ENCODE measurements around the gene ACVR1.
A peak's percentile ranks its signal among the peaks of the same experiment; 100 is the strongest.

Gene ACVR1

DNA sequence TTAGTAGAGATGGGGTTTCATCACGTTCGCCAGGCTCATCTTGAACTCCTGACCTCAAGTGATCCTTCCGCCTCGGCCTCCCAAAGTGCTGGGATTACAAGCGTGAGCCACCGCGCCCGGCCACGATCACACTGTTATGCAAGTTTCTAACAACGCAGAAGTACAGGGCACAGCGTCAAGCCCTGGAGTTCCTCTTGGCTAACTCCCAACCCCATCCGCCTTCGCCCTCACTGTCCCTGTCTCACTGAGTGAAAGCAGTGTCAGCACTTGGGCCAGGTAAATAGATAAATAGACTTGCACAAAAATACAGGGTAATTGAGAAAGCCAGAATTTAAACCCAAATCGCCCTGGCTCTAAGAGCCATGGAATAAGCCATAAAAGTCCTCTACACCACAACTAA lies 111.7 kb downstream of the ACVR1 start:
- Histone ChIP-seq H3K9ac (ENCODE audit: low read depth, low read length) (no peak overlapping the region), H3K4me3 (ENCODE audit: low read depth in 1 of 2, low read length in 2 of 2) (no peak overlapping the region), H3K4me2 (ENCODE audit: insufficient read depth, low read length) (no peak overlapping the region), H4K20me1 (ENCODE audit: insufficient read depth, low read length) (no peaks in the 10 kb centered on the region), H3K4me1 (ENCODE audit: insufficient read depth, low read length) (no peaks in the 10 kb centered on the region), H3K79me2 (ENCODE audit: insufficient read depth, low read length) (no peaks in the 10 kb centered on the region), H3K27me3 (ENCODE audit: insufficient read depth, low read length, poor library complexity) (peaks cover 8% of the 10 kb centered on the region), H3K27ac (ENCODE audit: low read length) (no peak overlapping the region), H3K9me3 (ENCODE audit: insufficient read depth, low read length, severe bottlenecking) (no peaks in the 10 kb centered on the region), H3K36me3 (ENCODE audit: insufficient read depth, low read length) (no peaks in the 10 kb centered on the region), H2AFZ (ENCODE audit: low read depth, low read length) (no peak overlapping the region)
- DNase-seq (no peak), ATAC-seq (ENCODE audit: insufficient read depth, low read depth) (no peak)
- TF ChIP-seq, protein P1, sequence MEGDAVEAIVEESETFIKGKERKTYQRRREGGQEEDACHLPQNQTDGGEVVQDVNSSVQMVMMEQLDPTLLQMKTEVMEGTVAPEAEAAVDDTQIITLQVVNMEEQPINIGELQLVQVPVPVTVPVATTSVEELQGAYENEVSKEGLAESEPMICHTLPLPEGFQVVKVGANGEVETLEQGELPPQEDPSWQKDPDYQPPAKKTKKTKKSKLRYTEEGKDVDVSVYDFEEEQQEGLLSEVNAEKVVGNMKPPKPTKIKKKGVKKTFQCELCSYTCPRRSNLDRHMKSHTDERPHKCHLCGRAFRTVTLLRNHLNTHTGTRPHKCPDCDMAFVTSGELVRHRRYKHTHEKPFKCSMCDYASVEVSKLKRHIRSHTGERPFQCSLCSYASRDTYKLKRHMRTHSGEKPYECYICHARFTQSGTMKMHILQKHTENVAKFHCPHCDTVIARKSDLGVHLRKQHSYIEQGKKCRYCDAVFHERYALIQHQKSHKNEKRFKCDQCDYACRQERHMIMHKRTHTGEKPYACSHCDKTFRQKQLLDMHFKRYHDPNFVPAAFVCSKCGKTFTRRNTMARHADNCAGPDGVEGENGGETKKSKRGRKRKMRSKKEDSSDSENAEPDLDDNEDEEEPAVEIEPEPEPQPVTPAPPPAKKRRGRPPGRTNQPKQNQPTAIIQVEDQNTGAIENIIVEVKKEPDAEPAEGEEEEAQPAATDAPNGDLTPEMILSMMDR (IDR thresholded peaks at IDR 0.05; ENCODE audit: borderline replicate concordance, extremely low read depth, low read length, poor library complexity, severe bottlenecking), result no peak
- no peak for TF ChIP-seq EZH2 (IDR thresholded peaks at IDR 0.05; ENCODE audit: borderline replicate concordance, low read depth, low read length, severe bottlenecking)

GRCh38 chr2:157761520-157761919 lies 114.6 kb downstream of the ACVR1 start:
- TF ChIP-seq, protein P1 (IDR thresholded peaks at IDR 0.05; ENCODE audit: borderline replicate concordance, extremely low read depth, low read length, poor library complexity, severe bottlenecking), result no peak
- no peak for TF ChIP-seq EZH2 (IDR thresholded peaks at IDR 0.05; ENCODE audit: borderline replicate concordance, low read depth, low read length, severe bottlenecking)
- H3K36me3 ChIP-seq (ENCODE audit: insufficient read depth, low read length), result no peaks in the 10 kb centered on the region
- H3K9me3 ChIP-seq (ENCODE audit: insufficient read depth, low read length, severe bottlenecking), result peaks cover 3% of the 10 kb centered on the region
- DNase-seq, result no peak
- no peak overlapping the region for H2AFZ ChIP-seq (ENCODE audit: low read depth, low read length)
- no peak overlapping the region for H3K4me2 ChIP-seq (ENCODE audit: insufficient read depth, low read length)
- no peak overlapping the region for H3K9ac ChIP-seq (ENCODE audit: low read depth, low read length)
- H3K27me3 ChIP-seq (ENCODE audit: insufficient read depth, low read length, poor library complexity), result no peaks in the 10 kb centered on the region
- no peak overlapping the region for H3K27ac ChIP-seq (ENCODE audit: low read length)
- H4K20me1 ChIP-seq (ENCODE audit: insufficient read depth, low read length), result no peaks in the 10 kb centered on the region
- no peak overlapping the region for H3K4me3 ChIP-seq (ENCODE audit: low read depth in 1 of 2, low read length in 2 of 2)
- ATAC-seq (ENCODE audit: insufficient read depth, low read depth), result no peak
- no peaks in the 10 kb centered on the region for H3K4me1 ChIP-seq (ENCODE audit: insufficient read depth, low read length)
- no peaks in the 10 kb centered on the region for H3K79me2 ChIP-seq (ENCODE audit: insufficient read depth, low read length)

DNA sequence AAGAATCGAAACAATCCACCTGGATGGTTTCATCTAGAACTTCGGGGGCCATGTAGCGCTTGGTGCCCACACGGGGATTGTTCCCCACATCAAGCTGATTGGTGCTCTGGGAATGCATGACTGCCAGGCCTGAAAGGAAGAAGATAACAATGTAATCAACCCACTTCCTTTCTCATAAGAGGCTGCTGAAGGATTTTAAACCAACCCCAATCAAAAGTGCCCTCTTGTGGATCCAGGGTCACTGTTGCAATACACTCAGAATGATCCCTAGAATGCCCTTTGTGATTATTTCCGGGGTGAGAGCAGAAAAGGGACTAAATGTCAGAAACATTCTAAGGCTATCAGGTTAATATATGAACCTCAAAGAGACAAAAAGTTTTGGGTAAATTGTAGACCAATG lies 115.2 kb downstream of the ACVR1 start:
- Histone ChIP-seq H3K4me3 (ENCODE audit: low read depth in 1 of 2, low read length in 2 of 2) (no peak overlapping the region), H3K4me2 (ENCODE audit: insufficient read depth, low read length) (no peak overlapping the region), H3K27ac (ENCODE audit: low read length) (no peak overlapping the region), H3K36me3 (ENCODE audit: insufficient read depth, low read length) (no peaks in the 10 kb centered on the region), H3K9ac (ENCODE audit: low read depth, low read length) (no peak overlapping the region), H2AFZ (ENCODE audit: low read depth, low read length) (no peak overlapping the region), H4K20me1 (ENCODE audit: insufficient read depth, low read length) (no peaks in the 10 kb centered on the region), H3K27me3 (ENCODE audit: insufficient read depth, low read length, poor library complexity) (no peaks in the 10 kb centered on the region), H3K9me3 (ENCODE audit: insufficient read depth, low read length, severe bottlenecking) (peaks cover 3% of the 10 kb centered on the region), H3K4me1 (ENCODE audit: insufficient read depth, low read length) (no peaks in the 10 kb centered on the region), H3K79me2 (ENCODE audit: insufficient read depth, low read length) (no peaks in the 10 kb centered on the region)
- DNase-seq (no peak), ATAC-seq (ENCODE audit: insufficient read depth, low read depth) (no peak)
- TF ChIP-seq, protein P1 (IDR thresholded peaks at IDR 0.05; ENCODE audit: borderline replicate concordance, extremely low read depth, low read length, poor library complexity, severe bottlenecking), result peak; percentile 11
- TF ChIP-seq EZH2 (IDR thresholded peaks at IDR 0.05; ENCODE audit: borderline replicate concordance, low read depth, low read length, severe bottlenecking), result no peak

GRCh38 chr2:157759855-157760254 lies 116.3 kb downstream of the ACVR1 start:
- TF ChIP-seq, protein P1 (IDR thresholded peaks at IDR 0.05; ENCODE audit: borderline replicate concordance, extremely low read depth, low read length, poor library complexity, severe bottlenecking), result no peak
- TF ChIP-seq EZH2 (IDR thresholded peaks at IDR 0.05; ENCODE audit: borderline replicate concordance, low read depth, low read length, severe bottlenecking), result no peak

More at GRCh38 chr2:157759855-157760254, 116.3 kb downstream of the ACVR1 start:
- H3K9ac ChIP-seq (ENCODE audit: low read depth, low read length), result no peak overlapping the region
- DNase-seq (no peak), ATAC-seq (ENCODE audit: insufficient read depth, low read depth) (no peak)
- no peaks in the 10 kb centered on the region for H3K79me2 ChIP-seq (ENCODE audit: insufficient read depth, low read length)
- no peaks in the 10 kb centered on the region for H3K4me1 ChIP-seq (ENCODE audit: insufficient read depth, low read length)
- H4K20me1 ChIP-seq (ENCODE audit: insufficient read depth, low read length), result no peaks in the 10 kb centered on the region
- no peak overlapping the region for H2AFZ ChIP-seq (ENCODE audit: low read depth, low read length)
- H3K36me3 ChIP-seq (ENCODE audit: insufficient read depth, low read length), result no peaks in the 10 kb centered on the region
- H3K27ac ChIP-seq (ENCODE audit: low read length), result no peak overlapping the region
- H3K9me3 ChIP-seq (ENCODE audit: insufficient read depth, low read length, severe bottlenecking), result peaks cover 3% of the 10 kb centered on the region
- no peak overlapping the region for H3K4me3 ChIP-seq (ENCODE audit: low read depth in 1 of 2, low read length in 2 of 2)
- no peaks in the 10 kb centered on the region for H3K27me3 ChIP-seq (ENCODE audit: insufficient read depth, low read length, poor library complexity)
- no peak overlapping the region for H3K4me2 ChIP-seq (ENCODE audit: insufficient read depth, low read length)
